GM13976 (cell line): Measurements from ENCODE around the gene RASAL2.

Source experiments
- DNase-seq: peaks from one replicate; pipeline ENCODE4 v3.0.0; 2012; ENCODE audit warnings: low spot score
- in situ Hi-C: fragments of 300-500 bp; cut with MboI; formaldehyde crosslinking; loops from one replicate; pipeline ENCODE4 v1.12.0; 2022; ENCODE audit warnings: low sequenced_read_pairs, mixed read lengths, inconsistent platforms; ENCODE audit not compliant: unreplicated experiment
- TF ChIP-seq, protein P1 (sequence below): IDR thresholded peaks from 2 replicates; pipeline ENCODE4 v1.5.1; 2012; ENCODE audit warnings: borderline replicate concordance, mild to moderate bottlenecking; ENCODE audit not compliant: insufficient read depth; ENCODE audit errors: extremely low read depth, missing control alignments, control extremely low read depth

RASAL2 gene

DNA sequence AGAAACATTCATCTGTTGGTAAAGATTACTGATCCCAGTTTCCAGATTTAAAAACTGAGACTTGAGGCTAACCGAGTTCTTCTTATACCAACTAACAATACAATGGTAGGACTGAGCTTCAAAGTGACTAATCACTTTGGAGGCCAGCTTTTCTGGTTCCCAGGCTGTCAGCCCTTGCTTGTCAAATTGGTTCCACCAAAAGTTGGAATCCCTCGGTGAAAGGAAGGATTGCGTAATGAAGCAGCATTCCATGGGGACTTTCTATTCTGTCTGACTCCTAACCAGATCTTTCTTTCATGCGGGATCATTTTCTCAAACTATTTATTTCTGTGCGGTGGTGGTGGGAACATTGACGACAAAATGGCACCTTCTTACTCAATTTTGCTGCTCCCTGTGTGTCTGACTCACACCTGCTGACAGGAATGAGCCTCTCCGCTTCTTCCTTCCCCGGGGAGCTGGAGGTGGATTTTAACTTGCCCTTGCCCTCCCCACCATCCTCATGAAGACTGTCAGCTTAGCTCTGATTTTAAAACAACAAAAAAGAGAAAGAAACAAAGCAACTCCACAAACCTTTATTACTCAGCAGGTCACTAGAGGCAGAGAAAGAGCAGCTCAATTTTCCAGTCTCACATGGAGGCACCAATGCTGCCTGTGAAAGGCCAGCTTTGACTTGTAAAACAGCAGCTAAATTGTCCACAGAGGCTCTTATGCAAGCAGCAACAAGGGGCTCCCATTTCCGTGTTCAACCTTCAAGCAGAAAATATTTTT lies 32.9 kb upstream of the RASAL2 start:
- TF ChIP-seq, protein P1, sequence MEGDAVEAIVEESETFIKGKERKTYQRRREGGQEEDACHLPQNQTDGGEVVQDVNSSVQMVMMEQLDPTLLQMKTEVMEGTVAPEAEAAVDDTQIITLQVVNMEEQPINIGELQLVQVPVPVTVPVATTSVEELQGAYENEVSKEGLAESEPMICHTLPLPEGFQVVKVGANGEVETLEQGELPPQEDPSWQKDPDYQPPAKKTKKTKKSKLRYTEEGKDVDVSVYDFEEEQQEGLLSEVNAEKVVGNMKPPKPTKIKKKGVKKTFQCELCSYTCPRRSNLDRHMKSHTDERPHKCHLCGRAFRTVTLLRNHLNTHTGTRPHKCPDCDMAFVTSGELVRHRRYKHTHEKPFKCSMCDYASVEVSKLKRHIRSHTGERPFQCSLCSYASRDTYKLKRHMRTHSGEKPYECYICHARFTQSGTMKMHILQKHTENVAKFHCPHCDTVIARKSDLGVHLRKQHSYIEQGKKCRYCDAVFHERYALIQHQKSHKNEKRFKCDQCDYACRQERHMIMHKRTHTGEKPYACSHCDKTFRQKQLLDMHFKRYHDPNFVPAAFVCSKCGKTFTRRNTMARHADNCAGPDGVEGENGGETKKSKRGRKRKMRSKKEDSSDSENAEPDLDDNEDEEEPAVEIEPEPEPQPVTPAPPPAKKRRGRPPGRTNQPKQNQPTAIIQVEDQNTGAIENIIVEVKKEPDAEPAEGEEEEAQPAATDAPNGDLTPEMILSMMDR, result no peak
- no peak for DNase-seq
- in situ Hi-C loops, result no loop called here

DNA sequence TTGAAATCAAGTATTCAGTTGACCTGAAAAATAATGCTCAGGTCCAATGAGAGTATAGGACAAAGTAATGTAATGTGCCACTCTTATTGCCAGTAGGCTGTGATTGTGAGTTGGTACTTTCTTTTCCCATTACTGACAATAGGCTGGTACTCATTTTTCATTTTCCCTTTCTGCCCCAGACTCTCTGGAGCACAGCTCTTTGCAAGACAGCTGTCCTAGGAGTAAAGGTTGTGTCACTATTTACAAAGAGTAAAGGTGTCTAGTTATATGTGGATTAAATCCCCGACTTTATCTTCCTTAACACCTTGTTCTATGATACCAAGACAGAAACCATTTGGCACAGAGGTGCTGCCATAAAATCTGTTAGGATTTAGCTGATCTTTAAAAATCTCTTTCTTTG lies 32.3 kb upstream of the RASAL2 start:
- DNase-seq, result no peak
- in situ Hi-C loops, result no loop called here

DNA sequence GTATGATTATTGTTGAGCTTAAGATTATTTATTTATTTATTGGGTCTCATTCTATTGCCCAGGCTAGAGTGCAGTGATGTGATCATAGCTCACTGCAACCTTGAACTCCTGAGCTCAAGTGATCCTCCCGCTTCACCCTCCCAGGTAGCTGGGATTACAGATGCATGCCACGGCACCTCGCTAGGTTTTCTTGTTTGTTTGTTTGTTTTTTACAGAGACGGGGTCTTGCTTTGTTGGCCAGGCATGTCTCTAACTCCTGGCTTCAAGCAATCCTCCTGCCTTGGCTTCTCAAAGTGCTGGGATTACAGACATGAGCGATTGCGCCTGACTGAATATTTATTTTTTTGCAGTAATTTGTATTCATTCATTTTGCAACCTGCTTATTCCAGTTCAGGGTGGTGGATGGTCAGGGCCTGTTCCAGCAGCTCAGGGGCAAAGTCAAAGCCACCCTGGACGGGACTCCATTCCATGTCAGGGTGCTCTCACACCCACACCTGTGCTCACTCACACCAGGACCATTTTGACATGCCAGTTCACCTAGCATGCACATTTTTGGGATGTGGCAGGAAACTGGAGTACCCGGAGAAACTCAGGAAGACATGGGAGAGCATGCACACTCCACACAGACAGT lies 29.6 kb upstream of the RASAL2 start:
- DNase-seq, result no peak
- TF ChIP-seq, protein P1, result no peak
- in situ Hi-C loops, result no loop called here

More for the DNA sequence above, 32.3 kb upstream of the RASAL2 start:
- TF ChIP-seq, protein P1, result no peak

DNA sequence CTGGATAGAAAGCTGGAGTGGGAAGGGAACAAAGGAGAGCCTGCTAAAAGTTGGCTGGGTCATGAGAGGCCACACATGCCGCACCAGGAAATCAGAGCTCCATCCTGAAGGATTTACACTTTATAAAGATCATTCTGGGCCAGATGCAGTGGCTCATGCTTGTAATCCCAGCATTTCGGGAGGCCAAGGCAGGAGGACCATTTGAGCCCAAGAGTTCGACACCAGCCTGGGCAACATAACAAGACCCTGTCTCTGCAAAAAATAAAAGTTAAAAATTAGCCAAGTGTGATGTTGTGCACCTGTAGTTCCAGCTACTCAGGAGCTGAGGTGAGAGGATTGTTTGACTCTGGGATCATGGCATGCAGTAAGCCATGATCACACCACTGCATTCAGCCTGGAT lies 28.7 kb upstream of the RASAL2 start:
- in situ Hi-C loops, result no loop called here

DNA sequence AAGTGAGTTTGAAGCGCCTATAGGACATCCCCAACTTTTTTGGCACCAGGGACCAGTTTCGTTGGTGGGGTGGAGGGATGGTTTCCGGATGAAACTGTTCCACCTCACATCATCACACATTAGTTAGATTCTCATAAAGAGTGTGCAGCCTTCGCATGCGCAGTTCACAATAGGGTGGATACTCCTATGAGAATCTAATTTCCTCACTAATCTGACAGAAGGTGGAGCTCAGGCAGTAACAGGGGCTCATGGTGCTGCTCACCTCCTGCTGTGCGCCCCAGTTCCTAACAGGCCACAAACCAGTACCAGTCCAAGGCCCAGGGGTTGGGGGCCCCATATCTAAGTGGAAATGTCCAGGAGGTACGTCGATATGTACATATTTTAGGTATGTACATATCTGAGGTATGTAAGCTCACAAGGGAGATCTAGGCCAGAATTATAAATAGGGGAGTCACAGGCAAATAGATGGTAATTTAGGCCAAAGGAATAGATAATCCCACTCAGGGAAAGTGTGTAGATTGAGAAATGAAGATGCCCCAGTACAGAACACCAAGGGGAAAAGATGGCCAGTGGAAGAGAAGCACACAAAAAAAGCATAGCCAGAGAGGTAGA lies 27.5 kb upstream of the RASAL2 start:
- TF ChIP-seq, protein P1, result no peak
- DNase-seq, result no peak
- in situ Hi-C loops, result no loop called here

More for the DNA sequence above, 28.7 kb upstream of the RASAL2 start:
- TF ChIP-seq, protein P1, result no peak
- no peak for DNase-seq

DNA sequence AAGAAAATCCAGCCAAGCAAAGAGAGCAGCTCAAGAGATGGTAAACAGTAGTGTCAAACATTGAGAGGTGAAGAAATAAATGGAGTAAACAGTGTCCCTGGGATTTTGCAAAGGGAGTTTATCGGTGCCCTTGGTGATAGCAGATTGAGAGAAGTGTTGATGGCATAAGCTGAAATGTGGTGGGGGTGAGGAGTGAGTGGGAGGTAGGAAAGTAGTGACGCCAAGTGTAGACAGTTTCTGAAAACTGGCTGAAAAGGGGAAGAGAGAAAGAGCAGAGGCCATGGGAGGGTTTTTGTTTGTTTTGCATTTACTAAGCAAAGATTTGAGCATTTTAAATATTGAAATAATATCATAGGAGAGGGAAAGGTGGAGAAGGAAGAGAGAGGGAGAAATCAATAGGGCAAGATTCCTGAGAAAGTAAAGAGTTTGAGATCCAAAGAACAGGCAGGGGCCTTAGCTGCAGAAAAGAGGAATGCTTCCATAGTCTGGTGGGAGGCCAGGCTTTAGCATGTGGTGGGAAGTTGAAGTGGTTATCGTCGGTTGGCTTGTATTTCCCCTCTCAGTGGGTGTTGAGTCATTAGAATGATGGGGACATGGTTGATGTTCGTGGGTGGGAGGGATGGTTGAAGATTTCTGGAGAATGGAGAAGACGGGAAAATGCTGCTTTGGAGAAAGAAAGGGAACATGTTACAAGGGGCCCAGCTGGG lies 26.8 kb upstream of the RASAL2 start:
- in situ Hi-C loops, result no loop called here
- TF ChIP-seq, protein P1, result no peak

More for the DNA sequence above, 26.8 kb upstream of the RASAL2 start:
- DNase-seq, result peak; percentile 62
